GM12878 (cell line): ENCODE measurements around the gene MYO16. TPM values are rescaled to one million over a fixed set of nuclear protein-coding genes. Genes with fewer than 3 reads are reported as not detected.

Experiments used
- ATAC-seq: fragments of 200-7000 bp; cut with Tn5 transposase; 3 replicates; pipeline ENCODE4 v1.9.1; 2020; ENCODE audit warnings: mild to moderate bottlenecking, moderate library complexity
- BruUV-seq: library from RNA; stranded (reverse); fragments of 400-500 nt; replicated peaks from 2 replicates; lab custom pipeline; 2021; lab: Mats Ljungman, UMichigan
- CTCF ChIA-PET: fragments of 300-600 bp; sonication (Branson Sonifier 250); formaldehyde crosslinking; extraction: SDS; loops from one replicate; lab custom pipeline; 2021; ENCODE audit warnings: inconsistent platforms; lab: Yijun Ruan, JAX
- POLR2A ChIA-PET: fragments of 350-600 bp; formaldehyde crosslinking; extraction: SDS; loops from one replicate; lab custom pipeline; 2021; ENCODE audit warnings: inconsistent platforms; lab: Charles Lee
- RAD21 ChIA-PET: fragments of 300-600 bp; sonication (Branson Sonifier 250); formaldehyde crosslinking; loops from one replicate; lab custom pipeline; 2023; ENCODE audit warnings: antibody characterized with exemption; ENCODE audit not compliant: unreplicated experiment; lab: Charles Lee
- SMC1A ChIA-PET: fragments of 300-600 bp; sonication (Branson Sonifier 250); formaldehyde crosslinking; loops from one replicate; lab custom pipeline; 2023; ENCODE audit not compliant: unreplicated experiment, uncharacterized antibody; lab: Charles Lee
- DNase-seq: peaks from one replicate; pipeline ENCODE4 v3.0.0-alpha.2; 2011; ENCODE audit warnings: low read depth, low spot score
- FAIRE-seq: peaks from 3 replicates; lab custom pipeline; 2011; peaks lifted over from hg19 to GRCh38; lab: Jason Lieb, UNC
- H2AFZ ChIP-seq: 2 replicates; pipeline ENCODE4 v1.6.0; 2011; ENCODE audit warnings: low read depth, low read length, control low read depth; ENCODE audit not compliant: control insufficient read depth
- H3K27ac ChIP-seq: 2 replicates; pipeline ENCODE4 v1.5.1; 2011; ENCODE audit warnings: control low read depth; ENCODE audit not compliant: control insufficient read depth, insufficient read depth
- H3K27me3 ChIP-seq, 2 experiments: replicated peaks in 1 of 2; 2 replicates each; pipeline versions ENCODE4 v1.6.0 to v1.6.1; 2011; ENCODE audit warnings: low read length in 1 of 2; ENCODE audit not compliant: control insufficient read depth in 2 of 2, insufficient read depth in 2 of 2
- H3K36me3 ChIP-seq, 2 experiments: 2 replicates each; pipeline ENCODE4 v1.5.1; 2011; ENCODE audit warnings: low read length in 1 of 2; ENCODE audit not compliant: control insufficient read depth in 2 of 2, insufficient read depth in 2 of 2
- H3K4me1 ChIP-seq: 2 replicates; pipeline ENCODE4 v1.6.1; 2011; ENCODE audit warnings: mild to moderate bottlenecking, low read length, moderate library complexity, mixed read lengths; ENCODE audit not compliant: control insufficient read depth, insufficient read depth
- H3K4me2 ChIP-seq: 2 replicates; pipeline ENCODE4 v1.6.0; 2011; ENCODE audit warnings: control low read depth; ENCODE audit not compliant: control insufficient read depth, insufficient read depth
- H3K4me3 ChIP-seq: fragments of 200-600 bp; sonication (generic); 2 replicates; pipeline ENCODE4 v1.5.1; 2016
- H3K79me2 ChIP-seq: 2 replicates; pipeline ENCODE4 v1.6.0; 2011; ENCODE audit warnings: low read length; ENCODE audit not compliant: control insufficient read depth, insufficient read depth
- H3K9ac ChIP-seq: 2 replicates; pipeline ENCODE4 v1.8.0; 2011; ENCODE audit warnings: low read length, control low read depth, mixed read lengths; ENCODE audit not compliant: control insufficient read depth, insufficient read depth
- H3K9me3 ChIP-seq: replicated peaks from 3 replicates; pipeline ENCODE4 v1.5.1; 2011; ENCODE audit warnings: mild to moderate bottlenecking, low read length; ENCODE audit not compliant: control insufficient read depth, insufficient read depth
- H4K20me1 ChIP-seq: 2 replicates; pipeline ENCODE4 v1.6.0; 2011; ENCODE audit not compliant: control insufficient read depth, insufficient read depth
- BCL11A ChIP-seq: IDR thresholded peaks from 2 replicates; pipeline ENCODE4 v1.6.1; 2011; ENCODE audit warnings: low read depth, low read length
- CEBPZ ChIP-seq: fragments of 150-350 bp; IDR thresholded peaks from 2 replicates; pipeline ENCODE4 v1.6.1; 2016; ENCODE audit warnings: low read depth, low read length
- CHD2 ChIP-seq: IDR thresholded peaks from 2 replicates; pipeline ENCODE4 v1.6.1; 2011; ENCODE audit warnings: low read depth, low read length, improper control_type of control experiment, borderline replicate concordance
- DPF2 ChIP-seq: fragments of 450-650 bp; IDR thresholded peaks from 2 replicates; pipeline ENCODE4 v1.6.1; 2017; ENCODE audit warnings: mild to moderate bottlenecking
- ESRRA ChIP-seq: IDR thresholded peaks from 2 replicates; pipeline ENCODE4 v1.6.1; 2012; ENCODE audit warnings: mild to moderate bottlenecking, low read length, improper control_type of control experiment
- HCFC1 ChIP-seq: fragments of 150-350 bp; IDR thresholded peaks from 2 replicates; pipeline ENCODE4 v1.6.1; 2014; ENCODE audit warnings: low read length
- NR2F1 ChIP-seq: fragments of 450-650 bp; conservative IDR thresholded peaks from 2 replicates; pipeline ENCODE4 v1.6.1; 2017; ENCODE audit warnings: mild to moderate bottlenecking
- RAD51 ChIP-seq: fragments of 450-650 bp; IDR thresholded peaks from 2 replicates; pipeline ENCODE4 v1.6.1; 2016; ENCODE audit warnings: moderate library complexity, mild to moderate bottlenecking, inconsistent platforms
- ZNF207 ChIP-seq: fragments of 450-650 bp; IDR thresholded peaks from 2 replicates; pipeline ENCODE4 v1.6.1; 2014; ENCODE audit warnings: antibody characterized with exemption, mild to moderate bottlenecking, borderline replicate concordance
- WGBS: methylation state at CpG from one replicate; pipeline ENCODE4 v1.1.6; 2016; ENCODE audit warnings: low lambda C conversion rate; ENCODE audit not compliant: insufficient replicate concordance, insufficient coverage; ENCODE audit errors: missing lambda C conversion rate; 5-methylcytosine and 5-hydroxymethylcytosine counted together
- in situ Hi-C: fragments of 300-500 bp; cut with MboI; formaldehyde crosslinking; loops from 9 replicates; pipeline ENCODE4 v1.14.3; 2018; ENCODE audit warnings: mixed read lengths
- intact Hi-C: fragments of 100-400 bp; cut with micrococcal nuclease; formaldehyde crosslinking; loops from one replicate; pipeline ENCODE4 v1.14.2; 2022; ENCODE audit not compliant: unreplicated experiment
- polyA plus RNA-seq, 11 experiments: library from polyadenylated mRNA; depleted of rRNA in 4 of 11; unstranded in 6 of 11; stranded (reverse) in 5 of 11; fragments of >200 nt; fragmentation: Nextera tagmentation in 4 of 11; fragmentation: Illumina TruSeq in 1 of 11; extraction: Ambion mirVana in 4 of 11; extraction: Trizol in 1 of 11; gene quantifications; 1 replicate in 1 of 11; 2 replicates in 10 of 11; pipeline versions ENCODE4 v1.2.1 to v1.2.3, GENCODE V29; 2011 to 2016; ENCODE audit warnings: inconsistent platforms in 2 of 11, missing spikeins in 2 of 11, low read depth in 1 of 11
- total RNA-seq, 4 experiments: library from RNA; depleted of rRNA in 3 of 4; stranded (reverse); fragments of >200 nt in 3 of 4; fragmentation: Illumina TruSeq in 1 of 4; extraction: Trizol in 1 of 4; gene quantifications; 2 replicates each; pipeline versions ENCODE4 v1.2.1 to v1.2.3, GENCODE V29; 2013 to 2021
- TF ChIP-seq, protein P1 (sequence below): IDR thresholded peaks from 2 replicates; pipeline ENCODE4 v1.6.1; 2011; ENCODE audit warnings: borderline replicate concordance, low read depth, mild to moderate bottlenecking, moderate library complexity, low read length; ENCODE audit not compliant: insufficient read depth, poor library complexity, severe bottlenecking

Gene MYO16
- total and polyA plus RNA-seq, 10 of the 15 experiments (the other 5 are each of a cell fraction or from before 2014, with no cell fraction given): under 0.01 to 1.7 (median 0.05) TPM; not detected in 4

DNA sequence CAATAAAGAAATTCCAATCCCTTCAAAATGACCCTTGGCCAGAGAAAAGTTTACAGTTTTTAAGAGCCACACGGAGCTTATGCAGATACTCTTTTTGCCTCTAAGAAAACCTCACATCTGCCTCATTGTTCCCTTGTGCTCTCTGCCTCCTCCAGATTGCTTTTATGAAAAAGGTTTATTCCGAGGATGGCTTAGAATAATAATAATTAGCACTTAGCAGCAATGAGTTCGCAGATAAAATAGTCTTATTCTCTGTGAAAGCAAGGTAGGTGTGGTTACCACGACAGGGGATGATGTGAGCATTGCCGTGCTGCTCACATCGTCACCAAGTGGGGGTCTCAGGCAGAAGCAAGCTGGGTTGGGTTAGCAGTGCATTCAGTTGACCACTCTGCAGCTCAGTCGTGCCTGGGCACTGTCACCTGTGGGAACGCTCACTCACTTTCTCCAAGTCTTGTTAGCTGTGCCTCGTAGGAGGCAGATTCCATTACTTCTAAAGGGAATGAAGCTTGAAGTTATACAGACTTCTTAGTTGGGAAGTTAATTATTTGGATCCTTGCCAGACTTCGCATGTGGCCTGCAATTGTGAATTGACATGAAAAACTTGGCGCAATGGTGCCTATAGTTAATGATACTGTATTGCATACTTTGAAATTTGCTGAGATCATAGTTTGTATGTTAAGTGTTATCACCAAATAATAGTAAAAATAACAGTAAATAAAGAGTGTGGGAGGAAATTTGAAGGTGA, 157.2 kb downstream of the MYO16 start:
- no peak overlapping the region for H2AFZ ChIP-seq
- H3K27ac ChIP-seq: no peak overlapping the region
- H3K9me3 ChIP-seq: no peaks in the 10 kb centered on the region; the same call in 2 of the 3 replicates
- WGBS: 24% methylated on average over 11 of the region's 11 CpGs
- FAIRE-seq (no peak), DNase-seq (no peak), ATAC-seq (no peak)
- POLR2A ChIA-PET: no interaction called here
- no peaks in the 10 kb centered on the region for H3K79me2 ChIP-seq
- SMC1A ChIA-PET: interaction anchor here (1.1 kb wide), 1 partner anchor 11 kb away, joined by 3 read pairs; no protein-coding TSS in a partner anchor
- RAD21 ChIA-PET: no interaction called here
- intact Hi-C loops (no loop called here), in situ Hi-C loops (no loop called here)
- no peaks in the 10 kb centered on the region for H3K27me3 ChIP-seq
- no peak overlapping the region for H3K4me2 ChIP-seq
- TF ChIP-seq ESRRA: no peak
- no peak for TF ChIP-seq DPF2
- no peak for TF ChIP-seq RAD51
- TF ChIP-seq BCL11A: no peak
- TF ChIP-seq CHD2: no peak
- no peak for TF ChIP-seq ZNF207
- TF ChIP-seq HCFC1: no peak
- TF ChIP-seq, protein P1, sequence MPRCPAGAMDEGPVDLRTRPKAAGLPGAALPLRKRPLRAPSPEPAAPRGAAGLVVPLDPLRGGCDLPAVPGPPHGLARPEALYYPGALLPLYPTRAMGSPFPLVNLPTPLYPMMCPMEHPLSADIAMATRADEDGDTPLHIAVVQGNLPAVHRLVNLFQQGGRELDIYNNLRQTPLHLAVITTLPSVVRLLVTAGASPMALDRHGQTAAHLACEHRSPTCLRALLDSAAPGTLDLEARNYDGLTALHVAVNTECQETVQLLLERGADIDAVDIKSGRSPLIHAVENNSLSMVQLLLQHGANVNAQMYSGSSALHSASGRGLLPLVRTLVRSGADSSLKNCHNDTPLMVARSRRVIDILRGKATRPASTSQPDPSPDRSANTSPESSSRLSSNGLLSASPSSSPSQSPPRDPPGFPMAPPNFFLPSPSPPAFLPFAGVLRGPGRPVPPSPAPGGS: no peak
- no peak for TF ChIP-seq CEBPZ
- no peak for TF ChIP-seq NR2F1
- CTCF ChIA-PET: interaction anchor here (0.6 kb wide), 1 partner anchor 571 kb away, joined by 3 read pairs; the partner anchor contains the start of gene LIG4
- no peaks in the 10 kb centered on the region for H4K20me1 ChIP-seq
- H3K9ac ChIP-seq: no peak overlapping the region
- no peaks in the 10 kb centered on the region for H3K36me3 ChIP-seq
- no peaks in the 10 kb centered on the region for H3K4me1 ChIP-seq
- no TSS peak for BruUV-seq
- H3K4me3 ChIP-seq: no peak overlapping the region
